Astrocyte (in vitro differentiated cells and primary cell): Measurements from ENCODE around the gene NME7. TPM values are rescaled to one million over a fixed set of nuclear protein-coding genes. Genes with fewer than 3 reads are reported as not detected.

Experiments
- DNase-seq: peaks from one replicate; pipeline ENCODE4 v3.0.0-alpha.2; 2010; ENCODE audit warnings: low read depth
- FAIRE-seq: peaks from 2 replicates; lab custom pipeline; 2011; peaks lifted over from hg19 to GRCh38; lab: Jason Lieb, UNC
- H2AFZ ChIP-seq: 2 replicates; pipeline ENCODE4 v1.6.0; 2012; ENCODE audit warnings: low read depth, low read length, inconsistent platforms
- H3K27ac ChIP-seq: 2 replicates; pipeline ENCODE4 v1.5.1; 2011; ENCODE audit warnings: low read depth, low read length, inconsistent platforms
- H3K27me3 ChIP-seq: 2 replicates; pipeline ENCODE4 v1.6.0; 2011; ENCODE audit warnings: low read length, inconsistent platforms; ENCODE audit not compliant: insufficient read depth
- H3K36me3 ChIP-seq: 2 replicates; pipeline ENCODE4 v1.5.1; 2011; ENCODE audit warnings: low read length, inconsistent platforms; ENCODE audit not compliant: insufficient read depth
- H3K4me1 ChIP-seq: 2 replicates; pipeline ENCODE4 v1.5.1; 2011; ENCODE audit warnings: low read length, inconsistent platforms; ENCODE audit not compliant: insufficient read depth
- H3K4me2 ChIP-seq: 2 replicates; pipeline ENCODE4 v1.6.0; 2012; ENCODE audit warnings: low read length, inconsistent platforms
- H3K4me3 ChIP-seq: 2 replicates; pipeline ENCODE4 v1.5.1; 2011; ENCODE audit warnings: low read depth, mild to moderate bottlenecking, low read length, inconsistent platforms; ENCODE audit not compliant: insufficient read depth
- H3K79me2 ChIP-seq: 2 replicates; pipeline ENCODE4 v1.6.0; 2012; ENCODE audit warnings: mild to moderate bottlenecking, low read length, inconsistent platforms; ENCODE audit not compliant: insufficient read depth
- H3K9ac ChIP-seq: 2 replicates; pipeline ENCODE4 v1.6.0; 2012; ENCODE audit warnings: mild to moderate bottlenecking, low read length, inconsistent platforms
- H3K9me3 ChIP-seq: 2 replicates; pipeline ENCODE4 v1.5.1; 2012; ENCODE audit warnings: low read depth, mild to moderate bottlenecking, low read length, inconsistent platforms; ENCODE audit not compliant: insufficient read depth
- H4K20me1 ChIP-seq: 2 replicates; pipeline ENCODE4 v1.6.0; 2012; ENCODE audit warnings: low read length, inconsistent platforms; ENCODE audit not compliant: insufficient read depth
- H3K27ac Mint-ChIP-seq: one replicate; pipeline ENCODE4 v1.8.0; 2021; ENCODE audit warnings: mild to moderate bottlenecking, mixed read lengths; ENCODE audit not compliant: unreplicated experiment
- H3K27me3 Mint-ChIP-seq: one replicate; pipeline ENCODE4 v1.8.0; 2021; ENCODE audit warnings: low read depth, mixed read lengths; ENCODE audit not compliant: unreplicated experiment
- H3K36me3 Mint-ChIP-seq: one replicate; pipeline ENCODE4 v1.8.0; 2021; ENCODE audit warnings: low read depth, mixed read lengths; ENCODE audit not compliant: unreplicated experiment
- H3K4me1 Mint-ChIP-seq: one replicate; pipeline ENCODE4 v1.8.0; 2021; ENCODE audit warnings: low read depth, mixed read lengths; ENCODE audit not compliant: unreplicated experiment
- H3K4me3 Mint-ChIP-seq: one replicate; pipeline ENCODE4 v1.8.0; 2021; ENCODE audit warnings: mild to moderate bottlenecking, moderate library complexity, mixed read lengths; ENCODE audit not compliant: unreplicated experiment
- H3K9me3 Mint-ChIP-seq: one replicate; pipeline ENCODE4 v1.8.0; 2021; ENCODE audit warnings: mild to moderate bottlenecking, mixed read lengths; ENCODE audit not compliant: unreplicated experiment
- EZH2 ChIP-seq: IDR thresholded peaks from 2 replicates; pipeline ENCODE4 v1.6.1; 2012; ENCODE audit warnings: mild to moderate bottlenecking, low read length, inconsistent platforms; ENCODE audit not compliant: insufficient read depth
- total RNA-seq: library from RNA; stranded (reverse); gene quantifications from 2 replicates; pipeline ENCODE4 v1.2.1, GENCODE V29; 2021
- TF ChIP-seq, protein P1 (sequence below): IDR thresholded peaks from 2 replicates; pipeline ENCODE4 v1.5.1; 2011; ENCODE audit warnings: low read depth, mild to moderate bottlenecking, inconsistent platforms, low read length, moderate library complexity; ENCODE audit not compliant: insufficient read depth

NME7 gene
- total RNA-seq, 1 donor from 2014 or later: 21.2 TPM

DNA sequence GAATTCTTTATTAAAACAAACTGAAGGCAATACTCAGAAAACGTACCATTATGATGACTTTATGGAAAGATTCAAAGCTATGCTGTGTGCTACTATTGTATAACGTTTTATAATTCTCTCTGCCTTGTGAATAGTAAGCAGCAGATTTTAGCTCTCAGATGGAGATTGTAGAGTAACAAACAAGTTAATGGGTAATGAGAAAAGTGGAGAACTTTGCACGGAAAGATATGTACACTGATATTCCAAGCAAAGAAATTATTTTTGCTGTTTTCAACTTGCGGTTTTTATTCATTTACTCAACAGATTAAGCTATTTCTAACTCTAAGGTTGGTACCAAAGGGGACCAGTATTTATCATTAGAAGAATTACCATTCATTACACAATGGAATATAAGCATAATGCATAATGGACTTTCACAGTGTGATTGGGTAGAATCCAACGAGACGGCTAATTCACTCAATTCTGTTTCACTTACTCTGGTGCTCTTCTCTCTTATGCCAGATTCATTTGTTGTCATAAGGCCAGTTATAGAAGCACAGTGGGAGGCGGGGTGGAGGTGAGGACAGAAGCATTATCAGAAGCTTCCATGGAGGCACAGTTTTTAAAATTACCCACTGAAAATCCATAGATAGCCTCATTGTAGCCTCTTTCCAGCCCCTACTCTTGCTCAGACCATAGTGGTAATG lies 222.5 kb downstream of the NME7 start:
- no peaks in the 10 kb centered on the region for H3K36me3 Mint-ChIP-seq
- no peaks in the 10 kb centered on the region for H4K20me1 ChIP-seq
- FAIRE-seq: no peak

DNA sequence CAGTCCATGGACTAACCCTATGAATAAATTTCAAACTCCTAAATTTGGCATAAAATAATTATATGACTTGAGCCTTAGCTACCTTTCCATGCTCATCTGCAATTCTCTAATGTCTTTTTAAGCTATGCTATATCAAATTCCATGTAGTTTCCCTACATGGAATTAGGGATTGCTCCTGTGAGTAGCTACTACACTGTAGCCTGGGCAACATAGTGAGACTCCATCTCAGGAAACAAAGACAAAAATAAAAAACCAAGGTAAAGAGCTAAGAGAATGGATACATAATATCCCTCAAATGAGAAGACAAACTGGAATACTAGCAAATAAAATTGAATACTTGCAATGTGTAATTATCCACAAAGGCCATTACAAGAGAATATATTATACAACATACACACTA lies 223.6 kb downstream of the NME7 start:
- H3K4me3 ChIP-seq: no peak overlapping the region
- peaks cover 14% of the 10 kb centered on the region for H3K4me1 Mint-ChIP-seq
- TF ChIP-seq, protein P1, sequence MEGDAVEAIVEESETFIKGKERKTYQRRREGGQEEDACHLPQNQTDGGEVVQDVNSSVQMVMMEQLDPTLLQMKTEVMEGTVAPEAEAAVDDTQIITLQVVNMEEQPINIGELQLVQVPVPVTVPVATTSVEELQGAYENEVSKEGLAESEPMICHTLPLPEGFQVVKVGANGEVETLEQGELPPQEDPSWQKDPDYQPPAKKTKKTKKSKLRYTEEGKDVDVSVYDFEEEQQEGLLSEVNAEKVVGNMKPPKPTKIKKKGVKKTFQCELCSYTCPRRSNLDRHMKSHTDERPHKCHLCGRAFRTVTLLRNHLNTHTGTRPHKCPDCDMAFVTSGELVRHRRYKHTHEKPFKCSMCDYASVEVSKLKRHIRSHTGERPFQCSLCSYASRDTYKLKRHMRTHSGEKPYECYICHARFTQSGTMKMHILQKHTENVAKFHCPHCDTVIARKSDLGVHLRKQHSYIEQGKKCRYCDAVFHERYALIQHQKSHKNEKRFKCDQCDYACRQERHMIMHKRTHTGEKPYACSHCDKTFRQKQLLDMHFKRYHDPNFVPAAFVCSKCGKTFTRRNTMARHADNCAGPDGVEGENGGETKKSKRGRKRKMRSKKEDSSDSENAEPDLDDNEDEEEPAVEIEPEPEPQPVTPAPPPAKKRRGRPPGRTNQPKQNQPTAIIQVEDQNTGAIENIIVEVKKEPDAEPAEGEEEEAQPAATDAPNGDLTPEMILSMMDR: no peak
- no peak for TF ChIP-seq EZH2

More for the DNA sequence above, 222.5 kb downstream of the NME7 start:
- Histone ChIP-seq H3K27me3 (no peaks in the 10 kb centered on the region), H3K4me1 (no peaks in the 10 kb centered on the region), H3K9me3 (no peaks in the 10 kb centered on the region), H2AFZ (no peak overlapping the region), H3K4me2 (no peak overlapping the region), H3K9ac (no peak overlapping the region), H3K79me2 (no peaks in the 10 kb centered on the region), H3K27ac (no peak overlapping the region), H3K4me3 (no peak overlapping the region), H3K36me3 (no peaks in the 10 kb centered on the region)
- TF ChIP-seq EZH2: no peak
- TF ChIP-seq, protein P1: no peak
- H3K27ac Mint-ChIP-seq: no peak overlapping the region
- H3K4me3 Mint-ChIP-seq: no peak overlapping the region
- H3K9me3 Mint-ChIP-seq: no peaks in the 10 kb centered on the region
- peaks cover 14% of the 10 kb centered on the region for H3K4me1 Mint-ChIP-seq
- H3K27me3 Mint-ChIP-seq: no peaks in the 10 kb centered on the region
- DNase-seq: no peak

DNA sequence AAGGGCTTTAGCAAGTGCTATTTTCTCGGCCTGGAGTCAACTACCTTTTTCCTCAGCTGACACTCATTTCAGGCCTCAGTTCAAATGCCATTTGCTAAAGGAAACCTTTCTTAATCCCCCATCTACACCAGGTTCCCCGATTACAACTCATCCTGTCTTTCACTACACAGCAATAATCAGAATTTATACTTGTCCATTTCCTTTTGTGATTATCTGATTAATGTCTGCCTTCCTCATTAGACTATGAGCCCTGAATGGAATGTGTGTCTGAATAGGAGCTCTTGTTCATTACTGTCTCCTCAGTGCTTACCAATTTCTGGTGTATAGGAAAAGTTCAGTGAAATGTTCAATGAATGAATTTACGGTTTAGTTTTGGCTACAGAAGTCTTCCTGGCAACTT lies 224.3 kb downstream of the NME7 start:
- H3K27me3 ChIP-seq: no peaks in the 10 kb centered on the region
- no peaks in the 10 kb centered on the region for H3K4me1 ChIP-seq
- no peaks in the 10 kb centered on the region for H3K9me3 ChIP-seq
- H4K20me1 ChIP-seq: no peaks in the 10 kb centered on the region
- no peak overlapping the region for H3K27ac Mint-ChIP-seq
- no peak overlapping the region for H3K4me2 ChIP-seq
- H3K27ac ChIP-seq: no peak overlapping the region
- no peaks in the 10 kb centered on the region for H3K9me3 Mint-ChIP-seq
- no peak overlapping the region for H2AFZ ChIP-seq
- H3K4me3 Mint-ChIP-seq: no peak overlapping the region
- FAIRE-seq: no peak
- no peak overlapping the region for H3K4me3 ChIP-seq
- H3K9ac ChIP-seq: no peak overlapping the region
- TF ChIP-seq, protein P1: no peak
- no peak for TF ChIP-seq EZH2
- no peaks in the 10 kb centered on the region for H3K27me3 Mint-ChIP-seq
- no peaks in the 10 kb centered on the region for H3K79me2 ChIP-seq
- no peak for DNase-seq
- peaks cover 10% of the 10 kb centered on the region for H3K4me1 Mint-ChIP-seq
- H3K36me3 Mint-ChIP-seq: no peaks in the 10 kb centered on the region
- H3K36me3 ChIP-seq: no peaks in the 10 kb centered on the region

More for the DNA sequence above, 223.6 kb downstream of the NME7 start:
- H3K27me3 ChIP-seq: no peaks in the 10 kb centered on the region
- H2AFZ ChIP-seq: no peak overlapping the region
- no peaks in the 10 kb centered on the region for H4K20me1 ChIP-seq
- no peaks in the 10 kb centered on the region for H3K4me1 ChIP-seq
- H3K9ac ChIP-seq: no peak overlapping the region
- H3K27ac ChIP-seq: no peak overlapping the region
- H3K79me2 ChIP-seq: no peaks in the 10 kb centered on the region
- H3K9me3 Mint-ChIP-seq: no peaks in the 10 kb centered on the region
- no peak overlapping the region for H3K27ac Mint-ChIP-seq
- no peak for FAIRE-seq
- H3K27me3 Mint-ChIP-seq: no peaks in the 10 kb centered on the region
- no peaks in the 10 kb centered on the region for H3K36me3 Mint-ChIP-seq
- H3K4me2 ChIP-seq: no peak overlapping the region
- no peaks in the 10 kb centered on the region for H3K9me3 ChIP-seq
- no peaks in the 10 kb centered on the region for H3K36me3 ChIP-seq
- no peak for DNase-seq
- no peak overlapping the region for H3K4me3 Mint-ChIP-seq
